ENCODE data around the gene KLHDC10. TPM values are rescaled to one million over a fixed set of nuclear protein-coding genes. Genes with fewer than 3 reads are reported as not detected.
"Not testable (repeated sequence)": the region's sequence is repeated elsewhere in the genome, so short reads cannot be mapped to it uniquely, and the experiment has no call there.

The KLHDC10 gene
- polyA plus RNA-seq, 1 experiment, result 29.7 TPM

- H3K9me3 ChIP-seq (ENCODE audit: control insufficient read depth, insufficient read depth, low read length), result no peaks in the 10 kb centered on the region
- no peak overlapping the region for H3K4me3 ChIP-seq (ENCODE audit: low read depth, low read length)
- CTCF ChIA-PET, result no interaction called here
- H3K27ac ChIP-seq (ENCODE audit: low read depth, low read length), result no peak overlapping the region
- no peak for TF ChIP-seq CTCF (IDR thresholded peaks at IDR 0.05; ENCODE audit: low read depth, low read length)
- no peak for DNase-seq (ENCODE audit: low read depth, low spot score)
- H3K27me3 ChIP-seq (ENCODE audit: control insufficient read depth, insufficient read depth, low read length), result no peaks in the 10 kb centered on the region
- POLR2A ChIA-PET, result no interaction called here
Measured at GRCh38 chr7:130180571-130181262, 110.4 kb downstream of the KLHDC10 start.

DNA sequence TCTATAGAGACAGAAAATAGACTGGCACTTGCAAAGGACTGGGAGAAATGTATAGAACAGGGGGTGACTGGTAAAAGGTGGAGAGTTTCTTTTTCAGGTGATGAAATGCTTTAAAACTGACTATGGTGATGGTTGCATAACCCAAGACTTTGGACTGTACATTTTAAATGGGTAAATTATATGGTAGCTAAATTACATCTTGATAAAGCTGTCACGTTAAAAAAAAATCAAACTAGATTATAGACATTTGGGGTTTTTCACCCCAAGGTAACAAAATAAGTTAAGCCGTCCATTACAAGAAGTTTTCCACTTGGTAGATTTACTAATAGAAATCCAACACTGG lies 110.9 kb downstream of the KLHDC10 start:
- DNase-seq (ENCODE audit: low read depth, low spot score), result no peak
- no peak for TF ChIP-seq CTCF (IDR thresholded peaks at IDR 0.05; ENCODE audit: low read depth, low read length)
- H3K4me3 ChIP-seq (ENCODE audit: low read depth, low read length), result no peak overlapping the region
- ChIA-PET POLR2A (no interaction called here), CTCF (interaction anchor here (1.1 kb wide), 2 partner anchors 311 to 577 kb away, joined by 3 to 4 read pairs; partner anchors contain the start of gene MEST)
- H3K27ac ChIP-seq (ENCODE audit: low read depth, low read length), result no peak overlapping the region
- no peaks in the 10 kb centered on the region for H3K27me3 ChIP-seq (ENCODE audit: control insufficient read depth, insufficient read depth, low read length)
- no peaks in the 10 kb centered on the region for H3K9me3 ChIP-seq (ENCODE audit: control insufficient read depth, insufficient read depth, low read length)

GRCh38 chr7:130182990-130183389 lies 112.7 kb downstream of the KLHDC10 start:
- Histone ChIP-seq H3K4me3 (ENCODE audit: low read depth, low read length) (no peak overlapping the region), H3K9me3 (ENCODE audit: control insufficient read depth, insufficient read depth, low read length) (no peaks in the 10 kb centered on the region), H3K27ac (ENCODE audit: low read depth, low read length) (no peak overlapping the region), H3K27me3 (ENCODE audit: control insufficient read depth, insufficient read depth, low read length) (no peaks in the 10 kb centered on the region)
- DNase-seq (ENCODE audit: low read depth, low spot score), result no peak
- TF ChIP-seq CTCF (IDR thresholded peaks at IDR 0.05; ENCODE audit: low read depth, low read length), result no peak
- ChIA-PET POLR2A (interaction anchor here (1.1 kb wide), 1 partner anchor 22 kb away, joined by 3 read pairs; the partner anchor contains the start of gene TMEM209), CTCF (interaction anchor here (1.2 to 2.1 kb wide), 2 partner anchors 87 to 111 kb away, joined by 3 to 7 read pairs; no protein-coding TSS in a partner anchor)

- POLR2A ChIA-PET; CTCF ChIA-PET; H3K4me3 ChIP-seq (ENCODE audit: low read depth, low read length); H3K27ac ChIP-seq (ENCODE audit: low read depth, low read length); DNase-seq (ENCODE audit: low read depth, low spot score); H3K9me3 ChIP-seq (ENCODE audit: control insufficient read depth, insufficient read depth, low read length); H3K27me3 ChIP-seq (ENCODE audit: control insufficient read depth, insufficient read depth, low read length): not testable (repeated sequence)
Measured at GRCh38 chr7:130184349-130184748, 114.0 kb downstream of the KLHDC10 start.

Small RNA genes within 50 kb of the gene (small RNA-seq; reads per million reads assigned to genes)
- gene RNA5SP245 (ENCODE audit: insufficient read length, low read depth), result not detected

Other genes starting within 250 kb of the KLHDC10 start
- 161 and 180 TPM in 2 replicates for gene UBE2H, start 117.6 kb upstream of the KLHDC10 start, polyA plus RNA-seq (2011; rRNA removed)
- 25.1 and 26.4 TPM in 2 replicates for gene ZC3HC1, start 19.2 kb upstream of the KLHDC10 start, polyA plus RNA-seq (2011; rRNA removed)
- gene TMEM209, start 134.9 kb downstream of the KLHDC10 start, polyA plus RNA-seq (2011; rRNA removed), result 12.9 and 15.2 TPM in 2 replicates
- not detected in 2 replicates for gene SSMEM1, start 137.3 kb downstream of the KLHDC10 start, polyA plus RNA-seq (2011; rRNA removed)
- gene CPA2, start 196.3 kb downstream of the KLHDC10 start, polyA plus RNA-seq (2011; rRNA removed), result 0.05 and 0.10 TPM in 2 replicates
- gene CPA4, start 222.6 kb downstream of the KLHDC10 start, polyA plus RNA-seq (2011; rRNA removed), result 65.7 and 71.8 TPM in 2 replicates